Measurements from ENCODE around the gene KLHDC7B.
"Not testable (repeated sequence)": the region's sequence is repeated elsewhere in the genome, so short reads cannot be mapped to it uniquely, and the experiment has no call there.

Gene KLHDC7B

GRCh38 chr22:50529897-50530579 is 15.7 kb upstream of the KLHDC7B start, which contains the start of gene TYMP:
Gene TYMP (minus strand): TSS chr22:50530012. CDS start chr22:50529709, 303 bp downstream.
- DNase-seq (ENCODE audit: low read depth) = no peak

DNA sequence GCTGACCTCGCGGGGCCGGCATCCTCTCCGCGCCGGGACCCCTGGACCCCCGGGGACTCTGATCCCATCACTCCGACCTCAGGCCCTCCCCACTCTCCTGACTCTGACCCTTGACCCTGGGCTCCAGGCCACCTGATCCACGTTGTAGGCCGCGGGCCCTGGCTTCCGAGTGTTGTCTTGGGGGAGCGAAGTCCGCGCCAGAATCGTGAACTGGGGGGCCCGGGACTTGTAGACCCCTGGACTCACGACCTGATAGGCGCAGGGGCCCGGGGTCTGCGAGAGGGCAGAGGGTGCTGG is 15.2 kb upstream of the KLHDC7B start:
- no peak for DNase-seq (ENCODE audit: low read depth)

- DNase-seq (ENCODE audit: low read depth) = no peak
These were observed 14.7 kb upstream of the KLHDC7B start for GRCh38 chr22:50530877-50531545.

DNA sequence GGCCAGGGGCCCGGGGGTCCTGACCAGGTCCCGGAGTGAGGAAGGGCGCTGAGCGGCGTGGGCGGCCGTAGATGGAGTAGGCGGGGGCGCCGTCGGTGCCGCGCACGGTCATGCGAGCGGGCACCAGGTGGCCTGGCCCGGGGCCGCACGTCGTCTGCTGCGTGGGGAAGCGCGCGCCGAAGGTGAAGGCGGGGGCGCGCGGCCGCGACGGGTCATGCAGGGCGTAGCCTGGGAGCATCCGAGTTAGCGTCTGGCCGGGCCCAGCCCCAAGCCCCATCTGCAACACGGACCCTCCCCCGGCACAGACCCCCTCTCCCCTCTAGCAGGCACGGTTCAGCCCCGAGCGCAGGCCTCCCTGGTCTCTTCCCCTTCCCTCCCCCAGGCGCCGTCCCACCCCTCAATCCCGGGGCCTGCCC is 14.1 kb upstream of the KLHDC7B start:
- no peak for DNase-seq (ENCODE audit: low read depth)

- no peak for DNase-seq (ENCODE audit: low read depth)
These were observed 13.6 kb upstream of the KLHDC7B start for GRCh38 chr22:50531962-50532674.

GRCh38 chr22:50532824-50533796 is 12.6 kb upstream of the KLHDC7B start:
- no peak for DNase-seq (ENCODE audit: low read depth)

DNA sequence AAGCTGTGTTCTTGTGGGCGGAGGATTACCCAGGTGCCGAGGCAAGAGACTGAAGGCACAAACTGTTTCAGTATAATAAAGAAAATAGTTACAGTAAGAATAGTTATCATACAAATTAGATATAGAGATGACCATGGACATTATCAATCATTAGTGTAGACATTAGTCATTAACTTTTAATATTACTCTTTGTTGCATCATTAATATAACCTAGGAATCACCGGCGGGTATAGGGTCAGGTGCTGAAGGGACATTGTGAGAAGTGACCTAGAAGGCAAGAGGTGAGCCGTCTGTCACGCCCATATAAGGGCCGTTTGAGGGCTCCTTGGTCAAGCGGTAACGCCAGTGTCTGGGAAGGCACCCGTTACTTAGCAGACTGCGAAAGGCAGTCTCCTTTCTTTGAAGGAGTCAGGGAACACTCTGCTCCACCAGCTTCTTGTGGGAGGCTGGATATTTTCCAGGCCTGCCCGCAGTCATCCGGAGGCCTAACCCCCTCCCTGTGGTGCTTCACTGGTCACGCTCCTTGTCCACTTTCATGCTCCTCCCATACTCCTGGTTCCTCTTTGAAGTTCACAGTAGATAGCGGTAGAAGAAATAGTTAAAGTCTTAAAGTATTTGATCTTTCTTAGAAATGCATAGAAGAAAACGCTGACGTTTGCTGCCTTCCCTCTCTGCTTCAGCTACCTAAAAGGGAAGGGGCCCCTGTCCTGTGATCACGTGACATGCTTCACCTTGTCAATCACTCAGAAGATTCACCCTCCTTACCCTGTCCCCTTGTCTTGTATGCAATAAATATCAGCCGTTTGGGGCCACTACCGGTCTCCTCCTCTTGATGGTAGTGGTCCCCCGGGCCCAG is 11.6 kb upstream of the KLHDC7B start:
- not testable (repeated sequence) for DNase-seq (ENCODE audit: low read depth)

DNA sequence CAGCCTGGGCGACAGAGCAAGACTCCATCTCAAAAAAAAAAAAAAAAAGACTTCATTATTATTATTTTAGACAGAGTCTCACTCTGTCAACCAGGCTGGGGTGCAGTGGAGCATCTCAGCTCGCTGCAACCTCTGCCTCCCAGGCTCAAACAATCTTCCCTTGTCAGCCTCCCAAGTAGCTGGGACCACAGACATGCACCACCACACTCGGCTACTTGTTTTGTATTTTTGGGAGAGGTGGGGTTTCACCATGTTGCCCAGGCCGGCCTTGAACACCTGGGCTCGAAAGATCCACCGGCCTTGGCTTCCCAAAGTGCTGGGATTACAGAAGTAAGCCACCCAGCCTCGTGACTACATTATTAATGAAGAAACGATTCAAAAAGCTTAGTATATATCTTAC is 10.6 kb upstream of the KLHDC7B start:
- DNase-seq (ENCODE audit: low read depth) = no peak

DNA sequence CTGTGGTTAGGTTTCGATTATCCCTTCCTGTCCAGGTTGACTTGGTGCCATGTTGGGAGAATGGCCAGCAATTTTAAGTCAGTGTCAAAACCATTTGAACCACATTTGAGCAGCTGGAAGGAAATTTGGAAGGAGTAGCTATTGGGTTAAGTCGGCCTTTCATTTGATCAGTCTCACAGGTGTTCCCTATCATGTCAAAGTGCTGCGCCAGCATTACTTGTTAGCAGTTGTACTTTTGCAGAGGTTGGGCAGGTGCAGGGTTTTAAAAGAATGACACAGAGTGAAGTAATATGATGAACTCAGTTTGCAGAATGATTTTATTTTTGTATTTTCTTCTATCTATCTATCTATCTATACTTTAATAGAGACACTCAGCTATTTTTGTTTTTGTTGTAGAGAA is 9.5 kb upstream of the KLHDC7B start:
- no peak for DNase-seq (ENCODE audit: low read depth)

- DNase-seq (ENCODE audit: low read depth) = no peak
These were observed 7.9 kb upstream of the KLHDC7B start for GRCh38 chr22:50537765-50538164.

GRCh38 chr22:50540381-50540780 is 5.3 kb upstream of the KLHDC7B start:
- DNase-seq (ENCODE audit: low read depth) = no peak

GRCh38 chr22:50541667-50542026 is 4.1 kb upstream of the KLHDC7B start:
- DNase-seq (ENCODE audit: low read depth) = not testable (repeated sequence)

GRCh38 chr22:50542416-50542927 is 3.2 kb upstream of the KLHDC7B start:
- DNase-seq (ENCODE audit: low read depth) = no peak

GRCh38 chr22:50544078-50544745 is 1.5 kb upstream of the KLHDC7B start:
- DNase-seq (ENCODE audit: low read depth) = no peak

GRCh38 chr22:50544746-50545253 is 899 bp upstream of the KLHDC7B start:
- DNase-seq (ENCODE audit: low read depth) = no peak

DNA sequence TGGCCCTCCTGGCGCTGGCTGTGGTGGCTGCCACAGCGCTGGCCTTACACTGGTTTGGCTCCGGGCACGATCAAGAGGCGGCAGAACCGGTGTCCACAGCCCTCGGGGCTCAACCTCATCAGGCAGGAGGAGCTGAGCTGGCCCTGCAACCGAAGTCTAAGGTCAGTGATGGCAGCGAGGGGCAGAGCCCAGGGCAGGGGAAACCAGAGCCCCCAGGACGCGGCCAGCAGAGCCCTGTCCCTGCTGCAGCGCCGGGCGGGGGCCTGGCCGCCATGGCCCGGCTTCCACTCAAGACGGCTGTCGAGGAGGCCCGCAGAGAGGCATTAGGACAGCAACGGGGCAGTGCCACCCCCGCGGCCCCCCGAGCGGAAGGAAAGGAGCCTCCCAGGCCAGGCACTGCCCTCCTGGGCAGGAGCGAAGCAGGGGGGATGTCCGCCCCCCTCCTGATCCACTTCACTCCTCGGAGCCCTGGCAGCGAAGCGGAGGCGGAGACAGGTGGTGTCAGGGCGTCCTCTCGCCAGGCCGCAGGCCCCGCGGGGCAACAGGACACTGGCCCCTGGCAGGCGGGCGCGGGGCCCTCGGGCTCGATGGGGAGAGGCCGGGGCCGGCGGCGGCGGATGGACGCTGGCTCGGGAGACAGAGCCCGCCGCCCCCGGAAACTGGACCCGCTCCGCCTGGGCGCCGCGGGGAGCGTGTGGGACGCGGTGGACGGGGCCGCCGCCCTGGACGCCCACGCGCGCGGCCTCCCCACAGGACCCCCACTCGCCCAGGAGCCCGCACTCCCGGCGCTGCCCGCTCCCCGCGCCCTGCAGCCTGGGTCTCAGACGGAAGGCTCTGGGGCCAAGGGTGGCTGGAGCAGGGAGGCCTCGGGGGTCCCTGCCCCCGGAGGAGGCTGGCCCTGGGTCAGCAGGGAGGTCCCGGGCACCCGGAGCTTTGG is 895 bp downstream of the KLHDC7B start:
- DNase-seq (ENCODE audit: low read depth) = no peak

GRCh38 chr22:50547263-50547985 is 1.7 kb downstream of the KLHDC7B start:
- no peak for DNase-seq (ENCODE audit: low read depth)

Data from HS-5 (cell line).